Measurements from ENCODE around the gene BACH2.

BACH2 gene

GRCh38 chr6:90178384-90178855, 118.2 kb downstream of the BACH2 start:
- no peak for TF ChIP-seq CTCF (conservative IDR thresholded peaks at IDR 0.05; ENCODE audit: low read depth, low read length)
- DNase-seq (ENCODE audit: low read depth): no peak
- no peak overlapping the region for H3K4me3 ChIP-seq (ENCODE audit: low read depth, low read length)

- no peak for TF ChIP-seq CTCF (conservative IDR thresholded peaks at IDR 0.05; ENCODE audit: low read depth, low read length)
- no peak overlapping the region for H3K4me3 ChIP-seq (ENCODE audit: low read depth, low read length)
- DNase-seq (ENCODE audit: low read depth): no peak
These were observed 118.9 kb downstream of the BACH2 start for GRCh38 chr6:90177544-90178383.

GRCh38 chr6:90175627-90176538, 120.8 kb downstream of the BACH2 start:
- DNase-seq (ENCODE audit: low read depth): no peak
- no peak overlapping the region for H3K4me3 ChIP-seq (ENCODE audit: low read depth, low read length)
- no peak for TF ChIP-seq CTCF (conservative IDR thresholded peaks at IDR 0.05; ENCODE audit: low read depth, low read length)

- no peak overlapping the region for H3K4me3 ChIP-seq (ENCODE audit: low read depth, low read length)
- TF ChIP-seq CTCF (conservative IDR thresholded peaks at IDR 0.05; ENCODE audit: low read depth, low read length): no peak
These were observed 123.2 kb downstream of the BACH2 start for GRCh38 chr6:90173262-90173925.

GRCh38 chr6:90170601-90171000, 126.0 kb downstream of the BACH2 start:
- DNase-seq (ENCODE audit: low read depth): no peak
- no peak overlapping the region for H3K4me3 ChIP-seq (ENCODE audit: low read depth, low read length)
- no peak for TF ChIP-seq CTCF (conservative IDR thresholded peaks at IDR 0.05; ENCODE audit: low read depth, low read length)

More at GRCh38 chr6:90173262-90173925, 123.2 kb downstream of the BACH2 start:
- DNase-seq (ENCODE audit: low read depth): no peak

- H3K4me3 ChIP-seq (ENCODE audit: low read depth, low read length): no peak overlapping the region
- no peak for TF ChIP-seq CTCF (conservative IDR thresholded peaks at IDR 0.05; ENCODE audit: low read depth, low read length)
- DNase-seq (ENCODE audit: low read depth): peak; percentile 9
These were observed 127.3 kb downstream of the BACH2 start for GRCh38 chr6:90169374-90169773.
